LNCAP (cell line): ENCODE measurements around the gene SEC14L5.

ENCODE experiments used
- TF ChIP-seq, protein P1 (sequence below): fragments of 450-650 bp; IDR thresholded peaks from 2 replicates; pipeline ENCODE4 v1.5.1; 2017; ENCODE audit warnings: mild to moderate bottlenecking

Gene SEC14L5

DNA sequence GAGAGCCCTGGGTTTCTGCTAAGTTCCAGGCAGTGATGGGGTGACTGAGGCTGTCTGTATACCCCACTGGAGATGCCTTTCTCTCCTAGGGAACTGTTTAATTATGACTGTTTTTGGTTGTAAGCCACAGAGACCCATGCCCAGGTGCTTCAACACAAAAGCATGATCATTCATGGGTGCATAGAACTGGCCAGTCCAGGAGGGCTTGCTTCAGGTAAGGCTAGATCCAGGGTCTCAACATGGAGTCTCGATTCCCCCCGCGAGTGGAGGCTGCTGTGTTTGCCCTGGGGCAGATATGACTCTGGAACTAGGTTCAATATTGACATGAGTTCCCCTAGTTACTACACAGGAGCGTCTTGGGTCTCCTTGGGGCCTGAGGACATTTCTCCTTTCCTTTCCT, 57.8 kb downstream of the SEC14L5 start:
- TF ChIP-seq, protein P1, sequence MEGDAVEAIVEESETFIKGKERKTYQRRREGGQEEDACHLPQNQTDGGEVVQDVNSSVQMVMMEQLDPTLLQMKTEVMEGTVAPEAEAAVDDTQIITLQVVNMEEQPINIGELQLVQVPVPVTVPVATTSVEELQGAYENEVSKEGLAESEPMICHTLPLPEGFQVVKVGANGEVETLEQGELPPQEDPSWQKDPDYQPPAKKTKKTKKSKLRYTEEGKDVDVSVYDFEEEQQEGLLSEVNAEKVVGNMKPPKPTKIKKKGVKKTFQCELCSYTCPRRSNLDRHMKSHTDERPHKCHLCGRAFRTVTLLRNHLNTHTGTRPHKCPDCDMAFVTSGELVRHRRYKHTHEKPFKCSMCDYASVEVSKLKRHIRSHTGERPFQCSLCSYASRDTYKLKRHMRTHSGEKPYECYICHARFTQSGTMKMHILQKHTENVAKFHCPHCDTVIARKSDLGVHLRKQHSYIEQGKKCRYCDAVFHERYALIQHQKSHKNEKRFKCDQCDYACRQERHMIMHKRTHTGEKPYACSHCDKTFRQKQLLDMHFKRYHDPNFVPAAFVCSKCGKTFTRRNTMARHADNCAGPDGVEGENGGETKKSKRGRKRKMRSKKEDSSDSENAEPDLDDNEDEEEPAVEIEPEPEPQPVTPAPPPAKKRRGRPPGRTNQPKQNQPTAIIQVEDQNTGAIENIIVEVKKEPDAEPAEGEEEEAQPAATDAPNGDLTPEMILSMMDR = no peak

DNA sequence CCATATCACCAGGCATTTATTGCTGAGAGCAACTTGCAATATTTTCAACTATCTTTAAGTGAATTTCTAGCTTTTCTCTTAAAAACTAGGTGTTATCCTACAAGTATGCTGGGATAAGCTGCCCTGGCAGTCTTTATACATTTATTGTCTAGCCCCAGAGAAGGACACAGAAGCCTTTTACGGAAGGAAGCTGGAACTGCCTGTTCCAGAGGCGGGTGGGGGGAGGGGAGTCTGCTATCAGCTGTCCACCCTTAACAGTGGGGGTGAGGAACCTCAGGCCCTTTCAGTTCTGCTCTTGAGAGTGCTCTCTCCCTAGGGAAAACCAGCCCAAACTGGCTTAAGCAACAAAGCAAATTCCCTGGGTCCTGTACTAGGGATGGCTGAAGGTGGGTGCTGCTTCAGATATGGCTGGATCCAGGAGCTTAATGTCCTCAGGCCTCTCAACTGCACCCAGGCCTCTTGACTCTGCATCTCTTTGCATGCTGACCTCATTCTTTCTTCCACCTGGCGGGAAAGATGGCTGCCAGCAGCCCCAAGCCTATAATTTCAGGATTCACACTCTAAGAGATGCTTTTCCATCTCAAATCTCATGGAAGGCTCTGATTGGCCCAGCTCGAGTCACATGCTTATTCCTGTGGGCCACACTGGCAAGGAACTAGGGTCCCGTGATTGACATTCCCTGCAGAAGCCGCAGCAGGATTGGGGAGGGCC, 59.0 kb downstream of the SEC14L5 start:
- TF ChIP-seq, protein P1 = no peak

DNA sequence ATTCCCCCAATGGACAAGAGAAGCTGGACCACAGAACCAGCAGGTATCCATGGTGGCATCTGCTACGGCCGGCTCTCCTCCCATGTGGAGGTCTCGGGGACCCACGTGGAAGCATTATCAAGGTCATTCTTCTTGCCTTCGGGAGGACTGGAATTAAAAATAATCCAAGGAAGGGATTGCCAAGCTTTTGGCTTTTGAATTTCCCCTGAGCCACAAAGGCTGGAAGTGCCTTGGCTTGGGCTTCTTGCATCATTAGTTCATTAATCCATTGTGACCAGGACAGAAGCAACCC, 59.5 kb downstream of the SEC14L5 start:
- TF ChIP-seq, protein P1 = no peak

DNA sequence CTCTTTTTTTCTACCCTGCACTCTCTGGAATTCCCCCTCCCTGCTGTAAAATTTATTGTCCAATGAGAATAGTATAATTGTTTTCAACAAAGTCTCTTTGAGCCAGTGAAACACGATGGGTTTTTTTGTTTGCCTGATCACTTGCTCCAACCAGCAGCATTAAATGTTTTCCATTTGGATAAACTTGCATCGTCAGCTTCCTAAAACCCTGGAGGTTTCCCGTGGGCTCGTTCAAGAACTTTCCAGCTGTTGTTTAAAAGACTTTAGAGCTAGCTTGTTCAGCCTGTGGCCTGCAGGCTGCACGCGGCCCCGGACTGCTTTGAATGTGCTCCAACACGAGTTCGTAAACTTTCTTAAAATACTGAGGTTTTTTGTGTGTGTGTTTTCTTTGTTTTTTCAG, 60.7 kb downstream of the SEC14L5 start:
- TF ChIP-seq, protein P1 = no peak

DNA sequence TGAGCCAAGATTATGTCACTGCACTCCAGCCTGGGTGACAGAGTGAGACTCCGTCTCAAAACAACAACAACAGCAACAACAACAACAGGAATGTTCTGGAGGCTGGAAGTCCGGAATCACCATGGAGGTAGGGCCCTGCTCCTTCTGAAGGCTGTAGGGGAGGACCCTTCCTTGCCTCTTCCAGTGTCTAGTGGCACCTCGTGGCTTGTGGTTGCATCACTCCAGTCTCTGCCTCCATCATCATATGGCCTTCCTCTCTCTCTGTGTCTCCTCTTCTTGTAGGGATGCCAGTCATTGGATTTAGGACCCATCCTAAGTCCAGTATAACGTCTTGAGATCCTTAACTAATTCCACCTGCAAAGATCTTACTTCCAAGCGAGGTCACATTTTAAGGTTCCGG, 61.6 kb downstream of the SEC14L5 start:
- TF ChIP-seq, protein P1 = no peak

DNA sequence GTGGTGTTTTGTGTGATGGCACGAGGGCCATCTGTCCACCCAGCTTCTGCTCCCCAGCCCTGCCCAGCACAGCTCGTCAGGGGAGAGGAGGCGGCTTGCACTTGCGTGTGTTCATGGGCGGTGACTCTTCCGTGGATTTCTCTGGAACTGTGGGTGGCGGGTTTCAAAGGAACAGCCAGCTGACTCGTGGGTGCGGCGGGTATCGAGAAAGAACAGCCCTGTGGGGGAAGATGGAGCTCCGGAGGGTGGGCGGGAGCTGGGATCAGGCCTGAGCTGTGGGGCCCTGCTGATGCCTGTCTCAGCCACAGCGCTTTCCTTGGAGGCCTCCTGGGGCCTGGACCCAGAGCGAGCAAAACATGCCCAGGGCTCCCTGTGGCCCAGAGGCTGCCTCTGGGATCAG, 62.4 kb downstream of the SEC14L5 start:
- TF ChIP-seq, protein P1 = no peak

DNA sequence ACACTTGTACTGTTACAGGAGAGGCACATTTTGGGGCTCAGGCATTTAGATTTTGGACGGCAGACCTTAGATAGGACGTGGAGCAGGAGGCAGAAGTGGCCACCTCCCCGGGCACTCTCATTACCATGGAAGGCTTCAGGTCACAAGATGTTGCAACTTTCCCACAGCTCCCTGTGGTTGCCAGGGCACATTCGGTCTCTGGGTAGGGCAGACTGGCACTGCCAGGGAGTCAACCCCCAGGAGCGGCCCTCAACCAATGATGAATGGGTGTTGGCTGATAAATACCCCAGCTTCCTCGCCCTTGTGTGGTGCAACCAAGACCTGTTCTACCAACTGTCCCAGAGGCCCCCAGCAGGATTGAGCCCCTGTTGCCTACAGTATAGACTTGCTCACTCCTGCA, 64.4 kb downstream of the SEC14L5 start:
- TF ChIP-seq, protein P1 = no peak

DNA sequence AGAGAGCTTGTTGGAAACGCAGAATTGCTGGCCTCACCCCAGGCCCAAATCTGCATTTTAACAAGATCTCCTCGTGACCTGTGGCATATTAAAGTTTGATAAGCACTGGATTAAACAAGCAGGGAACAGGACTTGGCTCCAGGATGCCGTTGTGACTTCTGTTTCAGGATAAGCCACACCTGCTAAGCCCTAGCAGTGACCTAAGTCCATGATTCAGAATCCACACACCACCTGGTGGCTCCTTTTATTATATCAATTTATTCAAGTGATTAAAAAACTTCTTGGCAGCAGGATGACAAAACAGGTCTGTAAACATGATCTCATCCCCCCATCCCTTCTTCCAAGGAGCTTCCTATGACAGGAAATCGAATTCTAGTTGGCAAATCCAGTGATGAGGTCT, 66.5 kb downstream of the SEC14L5 start:
- TF ChIP-seq, protein P1 = peak; percentile 42; the same call in 1 of the 2 replicates
